Measurements from ENCODE around the gene UBE2L3. TPM values are rescaled to one million over a fixed set of nuclear protein-coding genes. Genes with fewer than 3 reads are reported as not detected.

Gene UBE2L3
- total RNA-seq (ENCODE audit: low replicate concordance) = 10.4 and 25.7 TPM in 2 replicates

DNA sequence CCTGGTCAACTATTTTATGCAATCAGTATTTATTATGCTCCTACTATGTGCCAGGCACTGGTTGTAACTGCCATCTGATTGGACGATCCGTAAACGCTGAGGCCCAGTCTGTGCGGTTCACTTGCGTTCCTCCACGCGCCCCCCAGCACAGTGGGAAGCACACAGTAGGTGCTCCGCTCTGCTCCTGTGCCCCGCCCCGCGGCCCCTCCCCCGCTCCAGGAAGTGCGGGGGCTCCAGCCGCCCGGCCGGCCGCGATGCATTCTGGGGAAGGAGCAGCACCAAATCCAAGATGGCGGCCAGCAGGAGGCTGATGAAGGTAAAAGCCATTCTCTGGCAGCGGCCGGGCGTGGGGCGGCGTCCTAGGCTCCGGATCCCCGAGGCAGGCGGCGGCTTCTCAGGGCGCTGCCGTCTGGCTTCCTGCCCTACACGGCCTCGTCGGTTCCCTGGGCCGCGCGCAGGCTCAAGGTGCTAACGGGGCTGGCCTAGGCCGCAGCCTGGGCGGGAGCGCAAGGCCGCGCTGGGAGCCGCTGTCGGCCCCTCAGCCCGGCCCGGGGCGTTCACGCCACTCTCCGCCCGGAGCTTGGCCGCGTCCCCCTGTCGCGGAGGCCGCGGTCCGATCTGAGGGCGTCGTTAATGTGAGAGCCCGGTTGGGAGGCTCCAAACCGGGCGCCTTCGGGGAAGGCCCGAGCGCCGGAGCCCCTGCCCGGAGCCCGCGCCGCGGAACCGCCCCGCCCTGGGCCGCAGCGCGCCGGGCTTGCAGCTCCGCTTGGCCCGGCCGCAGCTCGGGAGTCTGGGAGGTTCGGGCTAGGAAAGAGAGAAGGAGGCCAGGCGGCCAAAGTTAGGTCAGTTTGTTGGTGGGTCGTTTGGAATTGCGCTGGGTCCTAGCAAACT, at the start of gene UBE2L3:
Gene UBE2L3, plus strand, starts transcription at position 259 of the 891 bp plus-strand sequence. Its CDS starts 31 bp downstream, at position 290.

DNA sequence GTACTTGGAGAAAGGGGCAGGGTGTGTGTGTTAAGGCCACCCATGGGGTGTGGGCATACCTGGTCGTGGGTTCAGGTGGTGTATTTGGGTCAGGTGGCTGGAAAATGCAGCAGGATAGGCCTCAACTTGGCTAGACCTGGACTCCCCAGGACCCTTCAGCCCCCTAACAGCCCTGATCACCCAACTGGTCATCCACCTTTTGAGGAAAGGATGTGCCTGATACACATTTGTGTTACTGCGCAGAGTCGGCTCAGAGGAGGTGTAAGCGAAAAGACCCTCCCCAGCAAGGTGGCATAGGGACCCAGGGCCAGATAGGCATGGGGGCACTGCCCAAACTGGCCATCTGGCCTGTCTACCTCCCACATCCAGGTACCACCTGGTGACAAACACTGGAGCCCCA, 16.2 kb upstream of the UBE2L3 start, which contains the start of gene RIMBP3C:
Gene RIMBP3C, minus strand, starts transcription at position 101 of the 400 bp plus-strand sequence. CDS start 485 bp downstream, outside the sequence.

DNA sequence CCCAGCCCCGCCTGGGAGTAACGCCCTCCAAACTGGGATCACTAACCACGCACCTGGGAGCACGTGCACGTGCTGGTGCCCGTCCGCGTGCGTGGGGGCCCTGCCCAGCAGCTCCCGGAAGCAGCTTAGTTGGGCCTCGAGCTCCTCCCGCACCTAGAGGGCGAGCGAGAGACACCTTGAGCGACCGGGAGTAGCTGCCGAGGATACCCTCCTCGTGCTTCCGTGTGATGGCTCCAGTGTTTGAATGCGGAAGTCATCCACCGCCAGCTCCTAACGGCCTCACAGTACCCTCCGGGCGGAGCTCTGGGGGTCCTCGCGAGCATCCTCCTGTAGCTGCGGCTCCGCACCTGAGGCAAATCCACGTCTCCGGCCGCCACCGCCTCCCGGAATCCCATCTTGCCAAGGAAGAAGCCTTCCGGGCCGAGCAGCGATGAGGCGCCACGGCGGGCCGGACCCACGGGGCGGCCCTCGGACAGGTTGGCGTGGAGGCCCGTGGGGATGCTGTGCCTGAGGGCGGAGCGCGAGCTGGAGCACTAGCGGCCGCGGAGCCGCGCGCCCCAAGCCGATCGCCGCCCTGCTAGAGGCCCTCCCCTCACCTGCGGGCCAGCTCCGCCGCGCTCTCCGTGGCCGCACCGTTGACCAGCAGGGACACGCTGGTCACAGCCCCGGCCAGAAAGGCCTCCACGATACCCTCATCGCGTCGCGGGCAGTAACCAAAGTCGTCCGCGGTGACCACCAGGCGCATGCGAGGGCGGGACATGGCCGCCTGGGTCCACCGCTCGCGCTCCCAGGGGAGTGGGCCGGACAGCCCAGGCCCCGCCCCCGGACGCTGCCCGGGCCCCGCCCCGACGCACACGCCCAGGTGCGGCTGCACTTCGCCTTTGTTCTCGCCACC, 62.0 kb downstream of the UBE2L3 start, which contains the start of gene YDJC:
Gene YDJC, minus strand, starts transcription at position 768 of the 895 bp plus-strand sequence. Its CDS starts 8 bp downstream, at position 760.

DNA sequence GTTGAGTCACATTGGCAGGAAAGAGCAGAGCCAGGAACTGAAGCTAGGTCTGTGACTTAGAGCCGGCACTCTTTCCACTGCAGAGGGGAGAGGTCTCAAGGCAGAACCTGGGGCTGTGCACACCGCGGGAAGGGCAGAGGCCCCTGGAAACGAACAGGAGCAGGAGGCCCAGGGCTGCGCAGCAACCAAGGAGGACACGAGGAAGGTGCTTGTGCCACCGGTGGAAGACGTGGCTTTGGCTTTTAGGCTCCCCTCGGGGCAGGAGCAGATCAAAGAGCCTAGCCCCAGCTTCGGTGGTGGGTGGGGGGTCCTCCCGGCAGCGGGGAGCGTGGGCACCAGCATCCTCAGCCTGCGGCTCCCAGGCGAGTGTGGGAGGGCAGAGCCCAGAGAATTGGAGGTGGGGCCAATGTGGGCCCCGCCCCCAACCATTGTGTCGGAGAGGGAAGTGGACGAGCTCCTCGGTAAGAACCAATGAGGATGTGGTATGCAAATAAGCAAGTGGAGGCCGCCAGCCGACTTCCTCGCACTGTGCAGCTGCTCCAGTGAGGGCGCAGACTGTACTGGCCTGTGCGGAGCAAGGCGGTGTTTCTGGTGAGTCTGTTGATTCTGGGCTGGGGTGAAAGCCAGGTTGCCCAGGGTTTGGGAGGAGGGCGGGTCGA, 64.9 kb downstream of the UBE2L3 start, which contains the start of gene CCDC116:
Gene CCDC116, plus strand, starts transcription at position 524 of the 659 bp plus-strand sequence. CDS start 422 bp downstream, outside the sequence.

DNA sequence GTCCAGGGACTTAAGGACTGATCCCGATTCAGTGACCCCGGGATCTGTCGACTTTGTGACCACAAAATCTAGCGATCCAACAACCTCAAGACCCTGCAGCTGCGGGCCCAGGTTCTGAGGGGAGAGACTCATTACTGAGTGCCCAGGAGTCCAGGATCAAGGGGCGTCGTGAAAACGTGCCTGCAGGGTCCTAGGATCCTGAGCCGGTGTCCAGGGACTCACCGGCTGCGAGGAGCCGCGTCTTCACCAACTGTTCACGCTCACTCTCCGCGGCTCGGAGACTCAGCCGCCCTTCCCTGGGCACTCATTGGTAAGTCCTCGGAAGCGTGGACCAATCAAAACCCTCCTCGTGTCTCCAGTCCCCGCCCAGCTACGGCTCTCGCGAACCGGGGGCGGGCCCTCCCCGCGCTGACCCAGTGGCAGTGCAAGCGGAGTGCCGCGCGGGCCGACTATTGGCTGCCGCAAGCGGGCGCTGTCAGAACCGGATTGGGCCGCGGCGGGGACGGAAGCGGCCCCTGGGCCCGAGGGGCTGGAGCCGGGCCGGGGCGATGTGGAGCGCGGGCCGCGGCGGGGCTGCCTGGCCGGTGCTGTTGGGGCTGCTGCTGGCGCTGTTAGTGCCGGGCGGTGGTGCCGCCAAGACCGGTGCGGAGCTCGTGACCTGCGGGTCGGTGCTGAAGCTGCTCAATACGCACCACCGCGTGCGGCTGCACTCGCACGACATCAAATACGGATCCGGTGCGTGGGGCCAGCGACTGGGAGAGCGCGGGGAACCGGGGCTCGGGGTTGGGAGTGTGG, 74.5 kb downstream of the UBE2L3 start, which contains the start of gene SDF2L1:
Gene SDF2L1, plus strand, starts transcription at position 514 of the 795 bp plus-strand sequence. Its CDS starts 35 bp downstream, at position 549.

Other genes with a start within 250 kb of the UBE2L3 start
- 0.15 TPM in 1 of 2 replicates, not detected in the other for gene RIMBP3B, start 184.0 kb upstream of the UBE2L3 start, total RNA-seq (ENCODE audit: low replicate concordance)
- 2.0 and 3.0 TPM in 2 replicates for gene HIC2, start 150.3 kb upstream of the UBE2L3 start, total RNA-seq (ENCODE audit: low replicate concordance)
- gene TMEM191C, start 100.3 kb upstream of the UBE2L3 start, total RNA-seq (ENCODE audit: low replicate concordance) = 0.82 and 1.4 TPM in 2 replicates
- gene RIMBP3C, start 16.3 kb upstream of the UBE2L3 start, total RNA-seq (ENCODE audit: low replicate concordance) = 0.15 and 0.70 TPM in 2 replicates
- gene YDJC, start 62.3 kb downstream of the UBE2L3 start, total RNA-seq (ENCODE audit: low replicate concordance) = 3.3 and 15.1 TPM in 2 replicates
- 0.08 and 0.23 TPM in 2 replicates for gene CCDC116, start 65.0 kb downstream of the UBE2L3 start, total RNA-seq (ENCODE audit: low replicate concordance)
- gene SDF2L1, start 74.6 kb downstream of the UBE2L3 start, total RNA-seq (ENCODE audit: low replicate concordance) = 28.5 and 46.2 TPM in 2 replicates
- 17.4 and 22.0 TPM in 2 replicates for gene PPIL2, start 98.3 kb downstream of the UBE2L3 start, total RNA-seq (ENCODE audit: low replicate concordance)
- 0.98 and 1.1 TPM in 2 replicates for gene YPEL1, start 168.1 kb downstream of the UBE2L3 start, total RNA-seq (ENCODE audit: low replicate concordance)

Measured in smooth muscle cell of the coronary artery (primary cell).